ENCODE measurements around the gene EDIL3. TPM values are rescaled to one million over a fixed set of nuclear protein-coding genes. Genes with fewer than 3 reads are reported as not detected.
A peak's percentile ranks its signal among the peaks of the same experiment; 100 is the strongest.

EDIL3 gene
- total and polyA plus RNA-seq, 2 donors (not counting 1 experiment from before 2014, with no cell fraction given), result 12.1 to 149 TPM

- peak; percentile 47 to 94 for DNase-seq (ENCODE audit: low read depth in 2 of 2)
- Histone ChIP-seq H3K36me3 (ENCODE audit: control insufficient read depth, insufficient read depth, low read length) (no peaks in the 10 kb centered on the region), H3K9ac (ENCODE audit: insufficient read depth, low read length) (no peak overlapping the region), H3K4me3 (replicated peaks in 1 of 4; ENCODE audit: control extremely low read depth in 1 of 4, insufficient read depth in 1 of 4, low read depth in 3 of 4, low read length in 4 of 4) (no peak overlapping the region), H3K9me3 (ENCODE audit: control insufficient read depth, insufficient read depth, low read depth, low read length) (no peaks in the 10 kb centered on the region), H3K4me2 (ENCODE audit: extremely low read depth, insufficient read depth, low read length) (no peak overlapping the region), H3K79me2 (ENCODE audit: control insufficient read depth, insufficient read depth, low read length) (no peaks in the 10 kb centered on the region), H3K27me3 (ENCODE audit: control insufficient read depth, insufficient read depth, low read length) (no peaks in the 10 kb centered on the region), H4K20me1 (ENCODE audit: control insufficient read depth, extremely low read depth, insufficient read depth, low read length) (no peaks in the 10 kb centered on the region), H3K27ac (ENCODE audit: insufficient read depth, low read length) (no peak overlapping the region), H2AFZ (ENCODE audit: low read length) (no peak overlapping the region), H3K4me1 (ENCODE audit: control insufficient read depth, extremely low read depth, insufficient read depth, low read length) (no peaks in the 10 kb centered on the region)
- TF ChIP-seq CTCF (conservative IDR thresholded peaks at IDR 0.05 in 1 of 2, IDR thresholded peaks at IDR 0.05 in 1 of 2; ENCODE audit: low read depth in 1 of 2, low read length in 2 of 2), result no peak
- no peak for TF ChIP-seq EZH2 (IDR thresholded peaks at IDR 0.05; ENCODE audit: low read length, missing control alignments)
Measured at GRCh38 chr5:84242286-84242685, 142.4 kb downstream of the EDIL3 start.

GRCh38 chr5:84239494-84239893 lies 145.2 kb downstream of the EDIL3 start:
- Histone ChIP-seq H3K27me3 (ENCODE audit: control insufficient read depth, insufficient read depth, low read length) (no peaks in the 10 kb centered on the region), H3K4me2 (ENCODE audit: extremely low read depth, insufficient read depth, low read length) (no peak overlapping the region), H3K36me3 (ENCODE audit: control insufficient read depth, insufficient read depth, low read length) (no peaks in the 10 kb centered on the region), H3K27ac (ENCODE audit: insufficient read depth, low read length) (no peak overlapping the region), H2AFZ (ENCODE audit: low read length) (no peak overlapping the region), H4K20me1 (ENCODE audit: control insufficient read depth, extremely low read depth, insufficient read depth, low read length) (no peaks in the 10 kb centered on the region), H3K9ac (ENCODE audit: insufficient read depth, low read length) (no peak overlapping the region), H3K4me3 (replicated peaks in 1 of 4; ENCODE audit: control extremely low read depth in 1 of 4, insufficient read depth in 1 of 4, low read depth in 3 of 4, low read length in 4 of 4) (no peak overlapping the region), H3K4me1 (ENCODE audit: control insufficient read depth, extremely low read depth, insufficient read depth, low read length) (no peaks in the 10 kb centered on the region), H3K79me2 (ENCODE audit: control insufficient read depth, insufficient read depth, low read length) (no peaks in the 10 kb centered on the region), H3K9me3 (ENCODE audit: control insufficient read depth, insufficient read depth, low read depth, low read length) (no peaks in the 10 kb centered on the region)
- TF ChIP-seq CTCF (conservative IDR thresholded peaks at IDR 0.05 in 1 of 2, IDR thresholded peaks at IDR 0.05 in 1 of 2; ENCODE audit: low read depth in 1 of 2, low read length in 2 of 2), result no peak
- no peak for TF ChIP-seq EZH2 (IDR thresholded peaks at IDR 0.05; ENCODE audit: low read length, missing control alignments)
- DNase-seq (ENCODE audit: low read depth in 2 of 2), result peak; percentile 68 to 73

DNA sequence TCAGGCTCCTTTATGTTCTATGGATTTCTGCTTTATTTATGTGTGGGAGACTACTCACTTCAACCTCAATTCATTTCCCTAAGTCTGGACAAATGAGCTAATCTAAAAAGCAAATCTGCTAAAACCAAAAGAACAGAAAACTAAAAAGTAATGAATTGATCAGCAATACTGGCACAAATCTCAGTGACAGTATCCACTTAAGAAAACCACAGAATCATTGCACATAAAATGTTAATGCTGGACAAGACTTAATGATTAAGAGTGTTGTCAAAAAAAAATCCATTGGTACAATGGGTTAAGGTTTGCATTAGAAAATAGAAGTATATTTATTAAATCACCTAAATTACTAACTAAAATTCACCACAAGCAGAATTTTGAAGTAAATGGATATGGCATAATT lies 147.6 kb downstream of the EDIL3 start:
- H2AFZ ChIP-seq (ENCODE audit: low read length), result no peak overlapping the region
- no peaks in the 10 kb centered on the region for H3K4me1 ChIP-seq (ENCODE audit: control insufficient read depth, extremely low read depth, insufficient read depth, low read length)
- no peak overlapping the region for H3K4me3 ChIP-seq (replicated peaks in 1 of 4; ENCODE audit: control extremely low read depth in 1 of 4, insufficient read depth in 1 of 4, low read depth in 3 of 4, low read length in 4 of 4)
- H3K79me2 ChIP-seq (ENCODE audit: control insufficient read depth, insufficient read depth, low read length), result no peaks in the 10 kb centered on the region
- no peak for DNase-seq (ENCODE audit: low read depth in 2 of 2)
- H3K36me3 ChIP-seq (ENCODE audit: control insufficient read depth, insufficient read depth, low read length), result no peaks in the 10 kb centered on the region
- H4K20me1 ChIP-seq (ENCODE audit: control insufficient read depth, extremely low read depth, insufficient read depth, low read length), result no peaks in the 10 kb centered on the region
- H3K9ac ChIP-seq (ENCODE audit: insufficient read depth, low read length), result no peak overlapping the region
- no peaks in the 10 kb centered on the region for H3K9me3 ChIP-seq (ENCODE audit: control insufficient read depth, insufficient read depth, low read depth, low read length)
- H3K4me2 ChIP-seq (ENCODE audit: extremely low read depth, insufficient read depth, low read length), result no peak overlapping the region
- TF ChIP-seq CTCF (conservative IDR thresholded peaks at IDR 0.05 in 1 of 2, IDR thresholded peaks at IDR 0.05 in 1 of 2; ENCODE audit: low read depth in 1 of 2, low read length in 2 of 2) (no peak), EZH2 (IDR thresholded peaks at IDR 0.05; ENCODE audit: low read length, missing control alignments) (no peak)
- H3K27ac ChIP-seq (ENCODE audit: insufficient read depth, low read length), result no peak overlapping the region
- no peaks in the 10 kb centered on the region for H3K27me3 ChIP-seq (ENCODE audit: control insufficient read depth, insufficient read depth, low read length)

All from fibroblast of lung (primary cell).